Measurements from ENCODE around the gene OR4X1.
A peak's percentile ranks its signal among the peaks of the same experiment; 100 is the strongest.
"Not testable (repeated sequence)": the region's sequence is repeated elsewhere in the genome, so short reads cannot be mapped to it uniquely, and the experiment has no call there.

Gene OR4X1, protein sequence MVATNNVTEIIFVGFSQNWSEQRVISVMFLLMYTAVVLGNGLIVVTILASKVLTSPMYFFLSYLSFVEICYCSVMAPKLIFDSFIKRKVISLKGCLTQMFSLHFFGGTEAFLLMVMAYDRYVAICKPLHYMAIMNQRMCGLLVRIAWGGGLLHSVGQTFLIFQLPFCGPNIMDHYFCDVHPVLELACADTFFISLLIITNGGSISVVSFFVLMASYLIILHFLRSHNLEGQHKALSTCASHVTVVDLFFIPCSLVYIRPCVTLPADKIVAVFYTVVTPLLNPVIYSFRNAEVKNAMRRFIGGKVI

DNA sequence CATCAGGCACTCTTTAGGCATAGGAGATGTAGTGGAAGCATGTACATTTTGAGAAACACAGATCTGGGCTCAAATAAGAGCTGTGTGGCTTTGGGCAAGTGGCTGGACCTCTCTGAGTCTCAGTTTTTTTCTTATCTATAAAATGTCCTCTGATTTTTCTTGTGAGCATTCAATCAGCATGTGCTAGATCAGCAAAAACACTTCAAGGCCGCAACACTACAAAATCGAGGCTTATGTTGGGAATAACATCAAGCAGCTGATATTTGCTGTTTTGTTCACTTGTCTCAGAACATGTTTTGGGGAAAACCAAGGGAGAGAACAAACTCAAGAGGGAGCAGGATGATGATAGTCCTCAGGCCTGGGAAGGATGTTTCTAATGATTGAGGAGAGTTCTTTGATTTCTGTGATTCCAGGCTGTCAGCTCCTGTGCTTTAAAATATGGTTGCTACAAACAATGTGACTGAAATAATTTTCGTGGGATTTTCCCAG is at the start of gene OR4X1:
Gene OR4X1 (plus strand): TSS at position 439 of the 489 bp plus-strand sequence. CDS start 0 bp downstream, at position 439.
- no peak for DNase-seq (ENCODE audit: low read depth in 3 of 3)

DNA sequence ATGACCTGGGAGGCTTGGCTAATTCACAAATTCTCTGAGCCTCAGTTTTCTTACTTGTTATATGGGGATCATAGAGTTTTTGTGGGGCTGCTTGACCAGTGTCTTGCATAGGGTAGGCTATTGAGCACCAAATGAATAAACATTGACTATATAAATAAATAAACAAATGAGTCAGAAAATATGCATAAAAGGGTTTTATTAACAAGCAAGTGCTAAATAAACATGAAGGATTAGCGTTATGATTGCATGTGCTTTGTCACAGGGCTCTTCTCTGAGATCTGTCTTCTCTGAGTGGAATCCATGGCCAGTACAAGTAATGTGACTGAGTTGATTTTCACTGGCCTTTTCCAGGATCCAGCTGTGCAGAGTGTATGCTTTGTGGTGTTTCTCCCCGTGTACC is 47.2 kb upstream of the OR4X1 start, which contains the start of gene OR4B1:
Gene OR4B1 (plus strand): TSS at position 301 of the 400 bp plus-strand sequence. CDS start 0 bp downstream, at position 301.
- no peak for DNase-seq (ENCODE audit: low read depth in 3 of 3)

DNA sequence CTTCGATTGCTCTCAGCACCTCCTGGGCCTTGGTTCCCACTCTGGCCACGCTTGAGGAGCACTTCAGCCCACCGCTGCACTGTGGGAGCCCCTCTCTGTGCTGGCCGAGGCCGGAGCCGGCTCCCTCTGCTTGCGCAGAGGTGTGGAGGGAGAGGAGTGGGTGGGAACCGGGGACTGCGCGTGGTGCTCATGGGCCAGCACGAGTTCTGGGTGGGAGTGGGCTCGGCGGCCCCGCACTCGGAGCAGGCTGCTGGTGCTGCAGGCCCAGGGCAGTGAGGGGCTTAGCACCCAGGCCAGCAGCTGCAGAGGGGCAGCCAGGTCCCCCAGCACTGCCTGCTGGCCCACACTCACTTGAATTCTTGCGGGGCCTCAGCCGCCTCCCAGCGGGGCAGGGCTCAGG is 34.9 kb upstream of the OR4X1 start:
- no peak for DNase-seq (ENCODE audit: low read depth in 3 of 3)

DNA sequence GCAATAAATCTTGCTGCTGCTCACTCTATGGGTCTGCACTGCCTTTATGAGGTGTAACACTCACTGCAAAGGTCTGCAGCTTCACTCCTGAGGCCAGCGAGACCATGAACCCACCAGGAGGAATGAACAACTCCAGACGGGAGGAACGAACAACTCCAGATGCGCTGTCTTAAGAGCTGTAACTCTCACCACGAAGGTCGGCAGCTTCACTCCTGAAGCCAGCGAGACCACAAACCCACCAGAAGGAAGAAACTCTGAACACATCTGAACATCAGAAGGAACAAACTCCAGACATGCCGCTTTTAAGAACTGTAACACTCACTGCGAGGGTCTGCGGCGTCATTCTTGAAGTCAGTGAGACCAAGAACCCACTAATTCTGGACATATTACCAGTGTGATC is 33.6 kb upstream of the OR4X1 start:
- not testable (repeated sequence) for DNase-seq (ENCODE audit: low read depth in 3 of 3)

DNA sequence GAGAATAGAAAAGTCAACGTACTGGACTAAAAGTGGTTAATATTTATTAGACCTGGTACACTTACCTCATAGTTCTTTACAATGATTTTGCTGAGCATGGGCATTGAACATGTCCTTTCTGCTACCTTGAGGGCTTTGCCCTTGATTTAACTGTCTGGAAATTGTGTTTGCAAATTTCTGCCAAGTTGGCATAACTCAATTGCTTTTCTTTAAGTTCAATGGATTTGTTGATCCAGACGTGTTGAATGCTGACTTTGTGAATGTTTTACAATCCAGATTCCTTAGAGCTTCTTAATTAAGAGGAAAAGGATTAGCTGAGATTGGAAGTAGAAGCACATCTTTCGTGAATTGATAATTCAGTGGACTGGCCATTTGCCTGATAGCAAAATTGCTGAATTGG is 25.9 kb upstream of the OR4X1 start:
- no peak for DNase-seq (ENCODE audit: low read depth in 3 of 3)

DNA sequence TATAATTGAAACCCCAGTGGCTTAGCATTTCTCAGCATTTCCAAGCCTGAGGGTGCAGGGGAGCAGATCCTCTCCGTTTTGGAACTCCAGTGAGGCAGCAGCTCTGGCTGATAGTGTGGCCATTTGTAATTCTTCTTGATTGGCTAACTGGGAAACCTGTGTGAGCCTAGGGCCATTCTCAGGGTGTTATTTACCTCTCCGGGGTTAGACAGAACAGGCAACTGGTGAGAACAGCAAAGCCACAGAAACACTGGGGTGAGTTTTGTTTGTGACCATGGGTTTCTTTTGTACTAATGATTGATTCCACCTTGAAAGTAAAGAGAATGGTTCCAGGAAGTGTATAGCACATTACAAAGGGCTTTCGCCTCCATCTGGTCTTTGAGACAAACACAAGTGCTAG is 21.2 kb upstream of the OR4X1 start:
- no peak for DNase-seq (ENCODE audit: low read depth in 3 of 3)

DNA sequence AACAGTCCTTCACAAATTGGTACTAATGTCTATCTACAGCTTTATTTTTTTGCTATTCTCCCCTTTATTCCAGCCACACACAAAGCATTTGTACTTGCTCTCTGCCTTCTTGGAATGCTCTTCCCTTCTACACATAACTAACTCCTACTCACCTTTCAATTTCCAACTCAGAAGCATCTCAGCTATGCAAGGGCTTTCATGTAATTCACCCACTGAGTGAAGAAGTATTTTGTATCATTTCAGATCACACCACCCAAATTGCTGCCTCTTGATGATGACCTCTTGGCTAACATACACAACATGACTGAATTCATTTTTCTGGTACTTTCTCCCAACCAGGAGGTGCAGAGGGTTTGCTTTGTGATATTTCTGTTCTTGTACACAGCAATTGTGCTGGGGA is 18.9 kb upstream of the OR4X1 start, which contains the start of gene OR4X2:
Gene OR4X2 (plus strand): TSS at position 301 of the 400 bp plus-strand sequence. CDS start 0 bp downstream, at position 301.
- no peak for DNase-seq (ENCODE audit: low read depth in 3 of 3)

DNA sequence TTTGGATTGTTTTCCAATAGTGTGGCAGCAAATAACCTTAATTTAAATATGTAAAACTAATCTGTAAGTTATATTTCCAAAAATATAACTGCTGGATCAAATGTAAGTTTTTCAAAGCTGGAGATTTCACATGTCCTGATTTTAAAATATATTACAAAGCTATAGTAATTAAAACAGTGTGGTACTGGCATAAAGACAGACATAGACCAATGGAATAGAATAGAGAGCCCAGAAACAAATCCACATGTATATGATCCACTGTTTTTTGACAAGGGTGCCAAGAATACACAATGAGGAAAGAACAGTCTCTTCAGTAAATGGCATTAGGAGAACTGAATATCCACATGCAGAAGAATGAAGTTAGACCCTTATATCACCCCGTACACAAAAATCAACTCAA is 14.8 kb upstream of the OR4X1 start:
- no peak for DNase-seq (ENCODE audit: low read depth in 3 of 3)

DNA sequence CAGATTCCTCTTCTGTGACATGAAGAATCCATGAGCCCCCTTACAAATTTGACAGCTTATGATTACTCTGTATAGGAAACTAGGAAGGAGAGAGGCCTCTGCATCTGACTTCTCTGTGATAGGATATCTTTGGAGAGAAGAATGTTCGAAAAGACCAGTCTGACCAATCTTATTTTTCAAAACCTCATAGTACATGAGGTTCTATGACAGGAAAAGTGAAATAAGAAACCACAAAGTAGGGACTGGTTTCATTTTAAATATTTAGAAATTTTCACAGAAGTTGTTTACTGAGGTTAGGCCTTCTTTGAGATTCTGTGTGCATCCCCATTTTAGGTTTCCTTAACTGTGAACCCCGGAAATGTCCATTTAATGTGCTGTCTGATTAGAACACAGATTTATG is 2.1 kb upstream of the OR4X1 start:
- no peak for DNase-seq (ENCODE audit: low read depth in 3 of 3)

DNA sequence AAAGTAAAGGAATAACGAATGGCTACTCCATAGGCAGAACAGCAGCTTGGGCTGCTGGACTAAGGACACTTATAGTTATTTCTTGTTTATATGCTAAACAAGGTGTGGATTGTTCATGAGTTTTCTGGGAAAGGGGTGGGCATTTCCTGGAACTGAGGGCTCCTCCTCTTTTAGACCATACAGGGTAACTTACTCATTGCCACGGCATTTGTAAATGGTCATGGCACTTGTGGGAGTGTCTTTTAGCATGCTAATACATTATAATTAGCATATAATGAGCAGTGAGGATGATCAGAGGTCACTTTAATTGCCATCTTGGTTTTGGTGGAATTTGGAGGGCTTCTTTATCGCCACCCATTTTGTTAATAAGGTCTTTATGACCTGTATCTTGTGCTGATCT is 7.0 kb downstream of the OR4X1 start:
- no peak for DNase-seq (ENCODE audit: low read depth in 3 of 3)

DNA sequence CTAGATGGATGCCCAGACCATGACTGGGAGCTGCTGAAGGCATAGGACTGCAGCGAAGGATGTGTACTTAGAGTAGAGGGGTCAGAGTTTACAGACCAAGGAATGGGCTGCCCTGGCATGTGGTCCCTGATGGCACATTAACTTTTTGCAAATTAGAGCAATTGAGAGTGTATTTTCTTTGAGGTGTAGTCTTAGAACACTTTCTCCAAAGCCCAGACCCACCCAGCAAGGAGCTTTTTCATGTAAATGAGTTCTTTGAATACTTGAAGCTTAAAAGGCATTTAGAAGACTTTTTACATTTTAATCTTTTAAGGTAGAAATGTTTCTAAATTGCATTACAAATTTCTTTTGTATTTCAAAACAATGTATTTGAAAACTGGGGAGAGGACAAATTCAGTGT is 8.9 kb downstream of the OR4X1 start:
- no peak for DNase-seq (ENCODE audit: low read depth in 3 of 3)

DNA sequence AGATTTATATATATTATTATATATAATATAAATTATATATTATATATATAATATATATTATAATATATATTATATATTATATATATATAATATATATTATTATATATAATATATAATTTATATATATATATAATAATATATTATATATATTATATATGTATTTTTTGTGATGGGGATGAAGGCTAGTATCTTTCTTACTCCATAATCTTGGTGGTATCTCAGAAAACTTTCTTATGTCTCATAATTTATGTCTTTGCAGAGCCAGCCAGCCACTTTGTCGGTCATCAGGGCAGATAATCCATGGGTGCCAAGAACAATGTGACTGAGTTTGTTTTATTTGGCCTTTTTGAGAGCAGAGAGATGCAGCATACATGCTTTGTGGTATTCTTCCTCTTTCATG is 42.3 kb downstream of the OR4X1 start, which contains the start of gene OR4S1:
Gene OR4S1 (plus strand): TSS at position 301 of the 400 bp plus-strand sequence. CDS start 0 bp downstream, at position 301.
- DNase-seq (ENCODE audit: low read depth in 3 of 3): no peak

DNA sequence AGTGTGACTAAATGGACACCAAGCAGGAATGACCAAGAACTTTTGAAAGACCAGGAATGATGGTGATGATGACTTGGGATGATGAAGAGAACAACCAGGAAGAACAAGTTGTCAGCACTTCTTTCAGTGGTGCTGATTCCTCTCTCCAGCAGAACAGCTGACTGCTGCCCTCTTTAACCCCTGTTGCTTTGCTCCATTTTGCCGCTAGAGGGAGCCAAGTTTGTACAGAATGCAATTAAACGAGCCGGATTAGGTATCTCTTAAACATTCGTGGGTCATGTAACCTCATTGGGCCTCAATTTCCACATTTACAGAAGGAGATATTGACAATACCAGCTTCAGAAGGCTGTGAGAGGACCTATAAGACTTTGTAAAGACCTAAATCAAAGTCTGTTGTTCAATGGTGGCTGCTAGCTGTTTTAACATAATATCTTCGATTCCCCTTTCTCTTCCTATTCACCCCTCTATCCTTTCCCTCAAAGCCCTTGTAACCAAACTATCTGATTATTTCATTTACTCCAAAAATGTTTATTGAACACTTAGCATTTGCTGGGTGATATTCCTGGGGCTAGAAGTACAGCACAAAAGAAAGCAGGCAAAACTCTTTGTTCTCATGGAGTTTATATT is 44.2 kb downstream of the OR4X1 start:
- DNase-seq (ENCODE audit: low read depth in 3 of 3): peak; percentile 13 to 47 (median 35)

DNA sequence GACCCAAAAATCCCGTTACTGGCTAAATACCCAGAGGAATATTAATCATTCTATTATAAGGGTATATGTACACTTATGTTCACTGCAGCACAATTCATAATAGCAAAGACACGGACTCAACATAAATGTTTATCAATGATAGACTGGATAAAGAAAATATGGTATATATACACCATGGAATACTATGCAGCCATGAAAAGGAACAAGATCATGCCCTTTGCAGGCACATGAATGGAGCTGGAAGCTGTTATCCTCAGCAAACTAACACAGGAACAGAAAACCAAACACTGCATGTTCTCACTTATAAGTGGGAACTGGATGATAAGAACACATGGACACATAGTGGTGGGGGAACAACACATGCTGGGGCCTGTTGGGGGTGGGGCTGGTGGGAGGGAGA is 49.9 kb downstream of the OR4X1 start:
- not testable (repeated sequence) for DNase-seq (ENCODE audit: low read depth in 3 of 3)

Measured in stimulated activated CD4-positive, alpha-beta T cell treated with anti-CD3 and anti-CD28 coated beads, TNF-alpha, amount 100 ng/mL, for 4 hours (primary cell).